ENCODE data around the gene DBH. TPM values are rescaled to one million over a fixed set of nuclear protein-coding genes. Genes with fewer than 3 reads are reported as not detected.

The DBH gene
- total RNA-seq, 1 experiment from 2014 or later = not detected

- DNase-seq (ENCODE audit: low read depth) = no peak
Observed at GRCh38 chr9:133701321-133701980, 65.3 kb downstream of the DBH start.

- DNase-seq (ENCODE audit: low read depth) = no peak
Observed at GRCh38 chr9:133701981-133702797, 66.0 kb downstream of the DBH start.

- no peak for DNase-seq (ENCODE audit: low read depth)
Observed at GRCh38 chr9:133702798-133703590, 66.8 kb downstream of the DBH start.

- DNase-seq (ENCODE audit: low read depth) = no peak
Observed at GRCh38 chr9:133703591-133704399, 67.6 kb downstream of the DBH start.

GRCh38 chr9:133704711-133705181 is 68.6 kb downstream of the DBH start:
- DNase-seq (ENCODE audit: low read depth) = no peak

- DNase-seq (ENCODE audit: low read depth) = no peak
Observed at GRCh38 chr9:133705576-133705975, 69.4 kb downstream of the DBH start.

- no peak for DNase-seq (ENCODE audit: low read depth)
Observed at GRCh38 chr9:133706307-133707050, 70.3 kb downstream of the DBH start.

- DNase-seq (ENCODE audit: low read depth) = no peak
Observed at GRCh38 chr9:133707065-133707762, 71.1 kb downstream of the DBH start.

GRCh38 chr9:133707763-133708245 is 71.6 kb downstream of the DBH start:
- DNase-seq (ENCODE audit: low read depth) = no peak

- DNase-seq (ENCODE audit: low read depth) = no peak
Observed at GRCh38 chr9:133708246-133709014, 72.3 kb downstream of the DBH start.

Other genes starting within 250 kb of the DBH start
- 28.8 and 31.6 TPM in 2 replicates for gene REXO4, start 218.4 kb upstream of the DBH start, total RNA-seq (2014; rRNA removed; shearing (Covaris generic))
- 0.07 and 0.19 TPM in 2 replicates for gene ADAMTS13, start 214.0 kb upstream of the DBH start, total RNA-seq (2014; rRNA removed; shearing (Covaris generic))
- gene CACFD1, start 176.4 kb upstream of the DBH start, total RNA-seq (2014; rRNA removed; shearing (Covaris generic)) = 0.37 and 1.1 TPM in 2 replicates
- gene SLC2A6, start 157.3 kb upstream of the DBH start, total RNA-seq (2014; rRNA removed; shearing (Covaris generic)) = 2.3 and 2.4 TPM in 2 replicates
- not detected in 2 replicates for gene MYMK, start 111.4 kb upstream of the DBH start, total RNA-seq (2014; rRNA removed; shearing (Covaris generic))
- gene ADAMTSL2, start 101.7 kb upstream of the DBH start, total RNA-seq (2014; rRNA removed; shearing (Covaris generic)) = not detected in 2 replicates
- gene FAM163B, start 27.0 kb upstream of the DBH start, total RNA-seq (2014; rRNA removed; shearing (Covaris generic)) = not detected in 2 replicates
- 0.05 and 0.30 TPM in 2 replicates for gene SARDH, start 102.0 kb downstream of the DBH start, total RNA-seq (2014; rRNA removed; shearing (Covaris generic))

Measured in HT1080 (cell line).